Loucy (cell line): ENCODE measurements around the gene TREML2.

ENCODE experiments used
- H2AFZ ChIP-seq: fragments of 200-600 bp; sonication (generic); 2 replicates; pipeline ENCODE4 v1.6.0; 2016; ENCODE audit warnings: antibody characterized with exemption, mild to moderate bottlenecking, low read length, moderate library complexity
- H3F3A ChIP-seq: fragments of 200-600 bp; 2 replicates; pipeline ENCODE4 v1.6.0; 2016; ENCODE audit warnings: antibody characterized with exemption, low read depth, mild to moderate bottlenecking
- H3K27me3 ChIP-seq: fragments of 200-600 bp; sonication (generic); 2 replicates; pipeline ENCODE4 v1.6.1; 2014; ENCODE audit warnings: low read length, mild to moderate bottlenecking; ENCODE audit not compliant: insufficient read depth, poor library complexity, severe bottlenecking
- H3K36me3 ChIP-seq: fragments of 200-600 bp; sonication (generic); 2 replicates; pipeline ENCODE4 v1.6.1; 2016; ENCODE audit warnings: low read length; ENCODE audit not compliant: insufficient read depth
- H3K4me1 ChIP-seq: fragments of 200-600 bp; sonication (generic); 2 replicates; pipeline ENCODE4 v1.5.1; 2014; ENCODE audit warnings: low read length, mild to moderate bottlenecking; ENCODE audit not compliant: insufficient read depth, poor library complexity, severe bottlenecking
- H3K4me2 ChIP-seq: fragments of 200-600 bp; sonication (generic); 2 replicates; pipeline ENCODE4 v1.6.0; 2014; ENCODE audit warnings: antibody characterized with exemption, low read length, low read depth, mild to moderate bottlenecking; ENCODE audit not compliant: poor library complexity, severe bottlenecking
- H3K4me3 ChIP-seq: fragments of 200-600 bp; sonication (generic); 2 replicates; pipeline ENCODE4 v1.5.1; 2014; ENCODE audit warnings: low read length, mild to moderate bottlenecking, mixed read lengths; ENCODE audit not compliant: poor library complexity, severe bottlenecking
- H3K79me2 ChIP-seq: fragments of 200-600 bp; sonication (generic); 2 replicates; pipeline ENCODE4 v1.6.1; 2014; ENCODE audit warnings: low read length; ENCODE audit not compliant: insufficient read depth
- H3K9ac ChIP-seq: fragments of 200-600 bp; sonication (generic); 2 replicates; pipeline ENCODE4 v1.6.0; 2014; ENCODE audit warnings: mild to moderate bottlenecking, low read depth, low read length, moderate library complexity; ENCODE audit not compliant: poor library complexity, severe bottlenecking
- H3K9me2 ChIP-seq: fragments of 200-600 bp; sonication (generic); replicated peaks from 2 replicates; pipeline ENCODE4 v1.6.1; 2016; ENCODE audit warnings: low read depth, low read length, mixed read lengths
- H3K9me3 ChIP-seq: fragments of 200-600 bp; sonication (generic); 2 replicates; pipeline ENCODE4 v1.6.1; 2014; ENCODE audit warnings: mild to moderate bottlenecking, antibody characterized with exemption, low read length, low read depth; ENCODE audit not compliant: insufficient read depth
- H4K20me1 ChIP-seq: fragments of 200-600 bp; sonication (generic); 2 replicates; pipeline ENCODE4 v1.6.0; 2014; ENCODE audit warnings: antibody characterized with exemption, low read length, mild to moderate bottlenecking; ENCODE audit not compliant: insufficient read depth, poor library complexity, severe bottlenecking
- EZH2phosphoT487 ChIP-seq: fragments of 200-600 bp; IDR thresholded peaks from 2 replicates; pipeline ENCODE4 v1.6.1; 2018; ENCODE audit warnings: antibody characterized with exemption, mild to moderate bottlenecking, moderate library complexity, borderline replicate concordance
- TF ChIP-seq, protein P1 (sequence below): fragments of 200-600 bp; sonication (generic); conservative IDR thresholded peaks from 2 replicates; pipeline ENCODE4 v1.5.1; 2014; ENCODE audit warnings: mild to moderate bottlenecking, antibody characterized with exemption, low read length

TREML2 gene

GRCh38 chr6:41224800-41225199 lies 23.9 kb upstream of the TREML2 start:
- Histone ChIP-seq H3K4me1 (peaks cover 12% of the 10 kb centered on the region), H3K4me2 (no peak overlapping the region), H3K9me2 (no peaks in the 10 kb centered on the region), H3F3A (no peaks in the 10 kb centered on the region), H3K4me3 (no peak overlapping the region), H4K20me1 (no peaks in the 10 kb centered on the region), H3K9me3 (no peaks in the 10 kb centered on the region), H3K36me3 (no peaks in the 10 kb centered on the region), H2AFZ (no peak overlapping the region), H3K27me3 (no peaks in the 10 kb centered on the region), H3K79me2 (no peaks in the 10 kb centered on the region), H3K9ac (no peak overlapping the region)
- TF ChIP-seq, protein P1, sequence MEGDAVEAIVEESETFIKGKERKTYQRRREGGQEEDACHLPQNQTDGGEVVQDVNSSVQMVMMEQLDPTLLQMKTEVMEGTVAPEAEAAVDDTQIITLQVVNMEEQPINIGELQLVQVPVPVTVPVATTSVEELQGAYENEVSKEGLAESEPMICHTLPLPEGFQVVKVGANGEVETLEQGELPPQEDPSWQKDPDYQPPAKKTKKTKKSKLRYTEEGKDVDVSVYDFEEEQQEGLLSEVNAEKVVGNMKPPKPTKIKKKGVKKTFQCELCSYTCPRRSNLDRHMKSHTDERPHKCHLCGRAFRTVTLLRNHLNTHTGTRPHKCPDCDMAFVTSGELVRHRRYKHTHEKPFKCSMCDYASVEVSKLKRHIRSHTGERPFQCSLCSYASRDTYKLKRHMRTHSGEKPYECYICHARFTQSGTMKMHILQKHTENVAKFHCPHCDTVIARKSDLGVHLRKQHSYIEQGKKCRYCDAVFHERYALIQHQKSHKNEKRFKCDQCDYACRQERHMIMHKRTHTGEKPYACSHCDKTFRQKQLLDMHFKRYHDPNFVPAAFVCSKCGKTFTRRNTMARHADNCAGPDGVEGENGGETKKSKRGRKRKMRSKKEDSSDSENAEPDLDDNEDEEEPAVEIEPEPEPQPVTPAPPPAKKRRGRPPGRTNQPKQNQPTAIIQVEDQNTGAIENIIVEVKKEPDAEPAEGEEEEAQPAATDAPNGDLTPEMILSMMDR = no peak
- TF ChIP-seq EZH2phosphoT487 = no peak

- H3K4me1 ChIP-seq = peaks cover 12% of the 10 kb centered on the region
- no peaks in the 10 kb centered on the region for H3K9me3 ChIP-seq
- no peak for TF ChIP-seq EZH2phosphoT487
- TF ChIP-seq, protein P1 = no peak
- peak overlapping the region; percentile 40 for H3K4me3 ChIP-seq
- H3K36me3 ChIP-seq = no peaks in the 10 kb centered on the region
- no peaks in the 10 kb centered on the region for H4K20me1 ChIP-seq
- H3K27me3 ChIP-seq = no peaks in the 10 kb centered on the region
- peak overlapping the region; percentile 47 for H3K4me2 ChIP-seq
- no peaks in the 10 kb centered on the region for H3K9me2 ChIP-seq
- no peaks in the 10 kb centered on the region for H3K79me2 ChIP-seq
- H2AFZ ChIP-seq = peak overlapping the region; percentile 86
- H3F3A ChIP-seq = no peaks in the 10 kb centered on the region
- peak overlapping the region; percentile 53 for H3K9ac ChIP-seq
These were observed 21.6 kb upstream of the TREML2 start for GRCh38 chr6:41222513-41222912.

DNA sequence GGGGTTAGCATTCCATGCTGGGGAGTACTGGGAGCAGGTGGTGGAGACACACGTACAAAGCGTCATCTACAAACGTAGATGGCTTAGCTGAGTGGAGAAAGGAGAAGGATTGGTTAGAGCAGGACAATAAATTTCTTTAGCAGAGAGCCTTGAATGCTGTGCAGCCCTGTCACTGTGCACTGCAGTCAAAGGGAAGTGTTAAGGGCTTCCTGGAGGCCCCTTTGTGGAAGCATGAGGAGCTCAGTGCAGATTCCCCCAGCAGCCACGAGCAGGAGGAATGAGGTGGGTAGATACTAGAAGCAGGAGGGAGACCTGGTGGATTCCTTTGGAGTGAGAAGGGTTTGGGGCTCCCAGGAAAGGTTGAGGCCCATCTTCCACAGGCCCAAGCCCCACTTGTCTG lies 21.1 kb upstream of the TREML2 start:
- peak overlapping the region; percentile 86 for H2AFZ ChIP-seq
- H3K27me3 ChIP-seq = no peaks in the 10 kb centered on the region
- no peaks in the 10 kb centered on the region for H3K9me3 ChIP-seq
- TF ChIP-seq, protein P1 = no peak
- TF ChIP-seq EZH2phosphoT487 = no peak
- H3K36me3 ChIP-seq = no peaks in the 10 kb centered on the region
- H3K4me2 ChIP-seq = peak overlapping the region; percentile 47
- no peaks in the 10 kb centered on the region for H4K20me1 ChIP-seq
- peaks cover 12% of the 10 kb centered on the region for H3K4me1 ChIP-seq
- no peaks in the 10 kb centered on the region for H3K79me2 ChIP-seq
- no peaks in the 10 kb centered on the region for H3K9me2 ChIP-seq
- peak overlapping the region; percentile 40 for H3K4me3 ChIP-seq
- no peaks in the 10 kb centered on the region for H3F3A ChIP-seq
- H3K9ac ChIP-seq = peak overlapping the region; percentile 53
